Calu3 (cell line): ENCODE measurements around the gene ZNF804A. TPM values are rescaled to one million over a fixed set of nuclear protein-coding genes. Genes with fewer than 3 reads are reported as not detected.

Experiments
- BruUV-seq: library from RNA; stranded (reverse); fragments of 400-500 nt; replicated peaks from 2 replicates; lab custom pipeline; 2021; lab: Mats Ljungman, UMichigan
- CTCF ChIA-PET: fragments of 300-600 bp; sonication (Branson Sonifier 250); formaldehyde crosslinking; loops from one replicate; lab custom pipeline; 2022; ENCODE audit warnings: antibody characterized with exemption; lab: Charles Lee
- DNase-seq: peaks from one replicate; pipeline ENCODE4 v3.0.0; 2022
- H3K27ac Mint-ChIP-seq: one replicate; pipeline ENCODE4 v1.8.0; 2022; ENCODE audit warnings: mixed read lengths; ENCODE audit not compliant: unreplicated experiment
- H3K27me3 Mint-ChIP-seq: one replicate; pipeline ENCODE4 v1.8.0; 2022; ENCODE audit warnings: mixed read lengths; ENCODE audit not compliant: unreplicated experiment
- H3K36me3 Mint-ChIP-seq: one replicate; pipeline ENCODE4 v1.8.0; 2022; ENCODE audit warnings: mild to moderate bottlenecking, moderate library complexity, mixed read lengths; ENCODE audit not compliant: insufficient read depth, unreplicated experiment
- H3K4me1 Mint-ChIP-seq: one replicate; pipeline ENCODE4 v1.8.0; 2022; ENCODE audit warnings: mild to moderate bottlenecking, low read depth, mixed read lengths; ENCODE audit not compliant: unreplicated experiment
- H3K4me3 Mint-ChIP-seq: one replicate; pipeline ENCODE4 v1.8.0; 2022; ENCODE audit warnings: mild to moderate bottlenecking, low read depth, moderate library complexity, mixed read lengths; ENCODE audit not compliant: unreplicated experiment
- H3K9me3 Mint-ChIP-seq: one replicate; pipeline ENCODE4 v1.8.0; 2022; ENCODE audit warnings: low read depth, mixed read lengths; ENCODE audit not compliant: unreplicated experiment
- intact Hi-C: fragments of 100-400 bp; cut with micrococcal nuclease; formaldehyde crosslinking; loops from one replicate; pipeline ENCODE4 v1.10.0; 2022; ENCODE audit not compliant: unreplicated experiment
- total RNA-seq: library from RNA; stranded (reverse); gene quantifications from 2 replicates; pipeline ENCODE4 v1.2.3, GENCODE V29; 2022
- TF ChIP-seq, protein P1 (sequence below): fragments of 200-600 bp; IDR thresholded peaks from one replicate; pipeline ENCODE4 v1.8.0; 2022; ENCODE audit warnings: antibody characterized with exemption; ENCODE audit not compliant: unreplicated experiment

ZNF804A gene
- total RNA-seq, 1 experiment from 2014 or later: 0.09 TPM

DNA sequence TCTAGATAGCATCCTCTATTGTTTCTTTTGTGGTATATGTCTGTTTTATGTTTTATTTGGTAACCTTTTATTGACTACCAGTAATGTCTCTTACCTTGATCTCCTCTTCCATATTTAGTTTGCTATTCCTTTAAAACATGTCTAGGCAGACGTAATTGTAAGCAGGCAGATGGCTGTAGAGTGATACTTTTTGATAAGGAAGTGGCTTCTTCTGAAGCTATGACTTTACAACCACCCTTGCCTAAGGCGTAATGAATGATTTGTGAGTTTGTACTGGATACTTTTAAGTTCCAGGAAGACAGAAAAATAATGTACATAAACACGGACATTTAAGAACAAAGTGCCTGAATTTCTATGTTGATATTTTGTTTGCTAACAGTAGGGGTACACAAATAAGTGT is 85.6 kb downstream of the ZNF804A start:
- H3K4me3 Mint-ChIP-seq: no peak overlapping the region
- BruUV-seq: no TSS peak
- DNase-seq: no peak
- H3K9me3 Mint-ChIP-seq: no peaks in the 10 kb centered on the region
- no peaks in the 10 kb centered on the region for H3K27me3 Mint-ChIP-seq
- CTCF ChIA-PET: no interaction called here
- H3K27ac Mint-ChIP-seq: no peak overlapping the region
- intact Hi-C loops: no loop called here
- TF ChIP-seq, protein P1, sequence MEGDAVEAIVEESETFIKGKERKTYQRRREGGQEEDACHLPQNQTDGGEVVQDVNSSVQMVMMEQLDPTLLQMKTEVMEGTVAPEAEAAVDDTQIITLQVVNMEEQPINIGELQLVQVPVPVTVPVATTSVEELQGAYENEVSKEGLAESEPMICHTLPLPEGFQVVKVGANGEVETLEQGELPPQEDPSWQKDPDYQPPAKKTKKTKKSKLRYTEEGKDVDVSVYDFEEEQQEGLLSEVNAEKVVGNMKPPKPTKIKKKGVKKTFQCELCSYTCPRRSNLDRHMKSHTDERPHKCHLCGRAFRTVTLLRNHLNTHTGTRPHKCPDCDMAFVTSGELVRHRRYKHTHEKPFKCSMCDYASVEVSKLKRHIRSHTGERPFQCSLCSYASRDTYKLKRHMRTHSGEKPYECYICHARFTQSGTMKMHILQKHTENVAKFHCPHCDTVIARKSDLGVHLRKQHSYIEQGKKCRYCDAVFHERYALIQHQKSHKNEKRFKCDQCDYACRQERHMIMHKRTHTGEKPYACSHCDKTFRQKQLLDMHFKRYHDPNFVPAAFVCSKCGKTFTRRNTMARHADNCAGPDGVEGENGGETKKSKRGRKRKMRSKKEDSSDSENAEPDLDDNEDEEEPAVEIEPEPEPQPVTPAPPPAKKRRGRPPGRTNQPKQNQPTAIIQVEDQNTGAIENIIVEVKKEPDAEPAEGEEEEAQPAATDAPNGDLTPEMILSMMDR: no peak
- H3K4me1 Mint-ChIP-seq: peaks cover 10% of the 10 kb centered on the region
- no peaks in the 10 kb centered on the region for H3K36me3 Mint-ChIP-seq

DNA sequence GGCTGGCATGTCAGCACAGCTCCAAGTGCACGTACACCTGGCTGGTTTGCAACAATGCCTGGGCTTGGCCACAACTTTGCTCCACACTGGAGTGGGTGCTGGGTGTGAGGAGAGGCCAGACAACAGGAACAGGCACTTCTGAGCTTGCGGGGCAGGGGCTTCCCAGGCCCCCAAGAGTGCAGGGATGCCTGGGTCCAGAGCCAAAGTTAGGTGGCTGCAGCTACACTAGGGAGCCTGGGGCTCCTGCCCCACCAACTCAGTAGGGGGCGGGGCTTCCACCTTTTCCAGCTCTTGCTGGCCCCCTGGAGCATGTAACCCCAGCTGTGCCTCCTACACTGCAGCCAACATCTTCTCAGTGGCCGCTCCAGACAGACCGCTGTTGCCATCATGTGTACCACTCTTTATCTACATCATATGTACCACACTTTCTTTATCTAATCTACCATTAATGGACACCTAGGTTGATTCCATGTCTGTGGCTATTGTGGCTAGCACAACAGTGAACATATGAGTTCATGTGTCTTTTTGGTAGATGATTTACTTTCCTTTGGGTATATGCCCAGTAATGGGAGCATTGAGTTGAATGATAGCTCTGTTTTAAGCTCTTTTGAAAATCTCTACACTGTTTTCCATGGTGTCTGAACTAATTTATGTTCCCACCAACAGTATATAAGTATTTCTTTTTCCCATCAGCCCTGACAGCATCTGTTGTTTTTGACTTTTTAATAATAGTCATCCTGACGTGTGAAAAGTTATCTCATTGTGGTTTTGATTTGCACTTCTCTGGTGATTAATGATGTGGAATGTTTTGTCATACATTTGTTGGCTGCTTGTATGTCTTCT is 87.9 kb downstream of the ZNF804A start:
- peak; percentile 13 for DNase-seq
- Mint-ChIP-seq H3K9me3 (no peaks in the 10 kb centered on the region), H3K27ac (no peak overlapping the region), H3K4me1 (peaks cover 10% of the 10 kb centered on the region), H3K36me3 (no peaks in the 10 kb centered on the region), H3K4me3 (no peak overlapping the region), H3K27me3 (no peaks in the 10 kb centered on the region)
- TF ChIP-seq, protein P1: no peak
- BruUV-seq: no TSS peak
- intact Hi-C loops: no loop called here
- CTCF ChIA-PET: interaction anchor here (1.3 kb wide), 1 partner anchor 12 kb away, joined by 3 read pairs; no protein-coding TSS in a partner anchor

DNA sequence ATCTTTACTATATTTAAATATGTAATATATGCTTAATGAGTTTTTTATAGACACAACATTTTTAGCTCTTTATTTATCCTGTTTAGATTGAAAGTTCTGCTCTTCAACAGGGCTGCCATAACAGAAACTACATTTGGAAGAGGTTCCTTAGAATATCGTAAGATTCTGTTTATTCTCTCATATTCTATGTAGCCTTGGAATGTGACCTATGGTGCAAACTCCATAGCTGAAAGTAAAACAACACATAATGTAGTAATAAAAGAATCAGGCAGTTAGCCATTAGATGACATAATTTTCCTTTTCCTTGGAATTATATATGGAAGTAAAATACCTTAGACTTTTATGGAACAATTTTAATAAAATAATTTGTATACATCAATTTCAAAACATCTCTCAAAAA is 91.3 kb downstream of the ZNF804A start:
- H3K4me3 Mint-ChIP-seq: no peak overlapping the region
- H3K27me3 Mint-ChIP-seq: no peaks in the 10 kb centered on the region
- no peaks in the 10 kb centered on the region for H3K9me3 Mint-ChIP-seq
- H3K36me3 Mint-ChIP-seq: no peaks in the 10 kb centered on the region
- CTCF ChIA-PET: interaction anchor here (0.6 kb wide), 1 partner anchor 504 kb away, joined by 3 read pairs; no protein-coding TSS in a partner anchor
- no TSS peak for BruUV-seq
- H3K27ac Mint-ChIP-seq: no peak overlapping the region
- TF ChIP-seq, protein P1: no peak
- no peak for DNase-seq
- H3K4me1 Mint-ChIP-seq: peaks cover 10% of the 10 kb centered on the region
- intact Hi-C loops: no loop called here

DNA sequence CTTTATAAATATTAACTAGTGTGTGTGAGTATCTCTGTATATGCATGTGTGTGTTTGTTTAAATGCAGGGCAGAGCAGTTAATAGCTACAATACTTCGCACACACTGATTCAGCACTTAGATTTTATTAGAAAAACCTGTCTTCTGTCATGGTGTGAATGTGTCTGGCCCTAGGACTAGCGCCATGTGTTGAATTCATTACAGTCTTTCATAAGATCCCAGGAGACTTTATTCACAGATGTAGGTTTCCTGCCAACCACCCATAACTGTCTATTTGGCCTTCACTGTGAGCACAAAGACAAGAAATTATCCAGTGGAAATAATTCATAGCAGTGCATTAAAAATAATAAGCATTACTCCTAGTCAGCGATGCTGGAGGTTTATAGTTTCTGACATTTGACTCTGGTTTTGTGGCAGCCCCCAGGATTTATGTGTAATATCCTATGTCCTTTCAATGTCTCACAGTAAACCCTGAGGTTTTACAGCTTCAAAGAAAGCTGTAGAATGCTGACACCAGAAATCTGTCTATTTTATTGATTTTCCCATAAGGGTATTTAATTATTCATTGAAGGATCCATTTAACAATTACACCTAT is 93.9 kb downstream of the ZNF804A start:
- TF ChIP-seq, protein P1: no peak
- intact Hi-C loops: no loop called here
- H3K27ac Mint-ChIP-seq: no peak overlapping the region
- no peaks in the 10 kb centered on the region for H3K4me1 Mint-ChIP-seq
- H3K27me3 Mint-ChIP-seq: no peaks in the 10 kb centered on the region
- H3K9me3 Mint-ChIP-seq: no peaks in the 10 kb centered on the region
- CTCF ChIA-PET: no interaction called here
- DNase-seq: no peak
- BruUV-seq: no TSS peak
- H3K36me3 Mint-ChIP-seq: no peaks in the 10 kb centered on the region
- H3K4me3 Mint-ChIP-seq: no peak overlapping the region
